GM12865 (cell line): ENCODE results near the gene APP.

Experiments
- DNase-seq: peaks from one replicate; pipeline ENCODE4 v3.0.0; 2010; ENCODE audit warnings: low read depth
- H3K4me3 ChIP-seq: 2 replicates; pipeline ENCODE4 v1.5.1; 2011; ENCODE audit warnings: mild to moderate bottlenecking, low read depth, low read length, control low read depth
- TF ChIP-seq, protein P1 (sequence below): IDR thresholded peaks from 2 replicates; pipeline ENCODE4 v1.5.1; 2011; ENCODE audit warnings: low read length, control low read depth, low read depth, inconsistent platforms; ENCODE audit not compliant: insufficient read depth; ENCODE audit errors: missing control alignments

APP gene

DNA sequence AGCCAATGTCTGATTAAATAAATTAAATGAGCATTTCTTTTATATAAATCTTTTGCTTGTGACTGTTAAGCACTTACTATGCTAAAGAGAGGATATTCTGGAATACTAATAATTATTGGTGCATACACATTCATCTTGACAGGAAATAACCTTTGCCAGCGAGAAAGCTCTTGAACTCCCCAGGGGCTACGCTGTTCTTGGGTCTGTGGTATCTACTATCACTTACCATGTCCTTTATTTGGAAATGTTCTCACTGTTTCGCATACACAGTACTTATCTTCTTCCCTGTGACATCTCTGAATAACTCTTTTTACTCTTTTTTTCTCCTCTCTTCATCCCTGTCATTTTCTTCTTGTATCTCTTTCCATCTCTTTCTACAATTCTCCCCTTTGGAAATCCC is 257.1 kb downstream of the APP start:
- H3K4me3 ChIP-seq: no peak overlapping the region
- peak; percentile 40 for DNase-seq
- TF ChIP-seq, protein P1, sequence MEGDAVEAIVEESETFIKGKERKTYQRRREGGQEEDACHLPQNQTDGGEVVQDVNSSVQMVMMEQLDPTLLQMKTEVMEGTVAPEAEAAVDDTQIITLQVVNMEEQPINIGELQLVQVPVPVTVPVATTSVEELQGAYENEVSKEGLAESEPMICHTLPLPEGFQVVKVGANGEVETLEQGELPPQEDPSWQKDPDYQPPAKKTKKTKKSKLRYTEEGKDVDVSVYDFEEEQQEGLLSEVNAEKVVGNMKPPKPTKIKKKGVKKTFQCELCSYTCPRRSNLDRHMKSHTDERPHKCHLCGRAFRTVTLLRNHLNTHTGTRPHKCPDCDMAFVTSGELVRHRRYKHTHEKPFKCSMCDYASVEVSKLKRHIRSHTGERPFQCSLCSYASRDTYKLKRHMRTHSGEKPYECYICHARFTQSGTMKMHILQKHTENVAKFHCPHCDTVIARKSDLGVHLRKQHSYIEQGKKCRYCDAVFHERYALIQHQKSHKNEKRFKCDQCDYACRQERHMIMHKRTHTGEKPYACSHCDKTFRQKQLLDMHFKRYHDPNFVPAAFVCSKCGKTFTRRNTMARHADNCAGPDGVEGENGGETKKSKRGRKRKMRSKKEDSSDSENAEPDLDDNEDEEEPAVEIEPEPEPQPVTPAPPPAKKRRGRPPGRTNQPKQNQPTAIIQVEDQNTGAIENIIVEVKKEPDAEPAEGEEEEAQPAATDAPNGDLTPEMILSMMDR: no peak

DNA sequence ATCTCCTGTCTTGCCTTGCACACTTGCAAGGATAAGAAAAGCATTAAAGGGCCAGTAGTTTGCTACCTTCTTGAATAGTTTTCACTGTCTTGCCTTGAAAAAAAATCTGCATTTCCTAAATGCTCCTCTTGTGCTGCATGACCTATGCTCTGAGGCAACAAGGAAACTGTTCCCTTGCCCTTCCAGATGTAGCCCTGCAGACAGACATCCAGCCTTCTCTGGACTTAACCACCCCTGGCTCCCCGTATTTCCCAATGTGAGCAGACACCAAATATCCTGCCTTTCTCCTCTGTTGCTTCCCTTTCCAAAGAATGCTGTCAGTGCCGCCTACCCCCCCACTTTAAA is 258.2 kb downstream of the APP start:
- H3K4me3 ChIP-seq: no peak overlapping the region
- TF ChIP-seq, protein P1: no peak
- no peak for DNase-seq

DNA sequence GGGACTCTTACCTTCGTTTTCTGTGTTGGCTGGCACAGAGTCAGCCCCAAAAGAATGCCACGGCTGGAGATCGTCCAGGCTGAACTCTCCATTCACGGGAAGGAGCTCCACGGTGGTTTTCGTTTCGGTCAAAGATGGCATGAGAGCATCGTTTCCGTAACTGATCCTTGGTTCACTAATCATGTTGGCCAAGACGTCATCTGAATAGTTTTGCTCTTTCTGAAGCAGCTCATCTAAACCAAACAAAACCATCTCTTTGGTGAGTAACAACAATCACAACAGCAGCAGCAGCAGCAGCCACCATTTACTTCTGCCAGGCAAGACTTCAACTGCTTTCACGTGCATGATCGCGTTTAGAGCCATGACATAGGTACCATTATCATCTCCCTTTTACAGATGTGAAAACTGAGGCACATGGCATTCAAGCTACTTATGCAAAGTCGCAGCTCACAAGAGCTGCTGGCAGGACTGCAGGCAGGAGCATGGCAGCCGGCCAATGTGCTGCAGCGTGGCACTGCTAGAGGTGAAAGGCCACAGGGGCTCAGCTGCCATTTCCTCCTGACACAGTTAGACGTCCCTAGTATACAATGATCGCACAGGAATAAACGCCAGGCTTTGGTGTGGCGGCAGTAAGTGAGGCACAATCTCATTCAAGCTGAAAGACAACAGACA is 258.7 kb downstream of the APP start:
- no peak overlapping the region for H3K4me3 ChIP-seq
- no peak for DNase-seq
- TF ChIP-seq, protein P1: no peak

DNA sequence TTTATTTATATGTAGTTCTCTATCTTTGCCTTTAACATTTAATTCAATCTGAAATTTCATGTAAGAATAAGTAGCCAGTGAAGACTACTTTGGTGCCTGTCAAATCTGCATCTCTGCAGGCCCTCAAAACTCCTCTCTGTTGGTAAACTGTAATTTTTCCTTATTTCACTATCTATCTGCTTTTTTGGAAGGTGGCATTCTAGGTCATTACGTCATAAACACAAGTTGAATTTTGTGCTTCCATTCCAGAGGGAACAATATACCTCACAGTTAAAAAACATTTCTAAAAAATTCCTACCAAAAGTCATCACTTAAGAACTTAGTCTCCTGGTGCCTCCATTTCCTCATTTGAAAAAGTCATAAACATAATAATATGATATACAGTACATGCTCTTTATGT is 259.8 kb downstream of the APP start:
- TF ChIP-seq, protein P1: no peak
- no peak overlapping the region for H3K4me3 ChIP-seq
- no peak for DNase-seq

DNA sequence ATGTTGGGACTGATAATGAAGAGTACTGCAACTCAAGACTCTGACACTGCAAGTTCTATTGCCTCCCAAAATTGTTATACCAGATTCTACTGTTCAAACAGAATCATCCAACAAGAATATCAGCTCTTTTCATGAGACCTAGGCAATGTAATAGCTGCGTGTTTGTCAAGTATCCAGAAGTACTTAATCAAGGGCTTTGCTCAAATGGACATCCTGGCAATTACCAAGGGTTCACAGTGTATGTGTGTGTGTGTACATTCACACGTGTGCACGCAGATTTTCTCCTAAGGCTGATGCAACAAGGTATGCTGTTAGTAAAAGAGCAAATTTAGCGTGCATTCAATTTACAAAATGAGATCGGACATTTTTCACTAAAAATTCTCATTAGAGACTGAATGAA is 261.2 kb downstream of the APP start:
- H3K4me3 ChIP-seq: no peak overlapping the region
- TF ChIP-seq, protein P1: no peak

DNA sequence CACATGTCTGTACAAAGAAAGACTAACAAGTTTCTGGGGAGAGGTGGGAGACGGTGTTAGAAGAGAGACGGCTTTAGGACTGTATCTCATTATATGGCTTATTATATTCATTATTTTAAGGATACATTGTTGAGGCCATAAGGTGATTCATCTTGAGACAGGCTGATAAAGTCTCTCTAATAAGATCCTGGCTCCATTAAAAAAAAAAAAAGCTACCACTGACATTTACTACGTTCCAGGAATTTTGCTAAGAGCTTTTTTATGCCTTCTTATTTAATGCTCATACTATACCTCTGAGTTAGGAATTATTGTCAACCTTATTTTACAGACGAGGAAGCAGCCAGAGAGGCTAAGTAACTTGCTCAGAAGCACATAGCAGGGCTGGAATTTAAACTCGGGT is 262.1 kb downstream of the APP start:
- TF ChIP-seq, protein P1: no peak
- H3K4me3 ChIP-seq: no peak overlapping the region
- DNase-seq: no peak

More for the DNA sequence above, 261.2 kb downstream of the APP start:
- DNase-seq: no peak
